IMR-90 (cell line): ENCODE data around the gene HSD17B3. TPM values are rescaled to one million over a fixed set of nuclear protein-coding genes. Genes with fewer than 3 reads are reported as not detected.

Source experiments
- ATAC-seq: fragments of 200-7000 bp; cut with Tn5 transposase; 2 replicates; pipeline ENCODE4 v1.9.1; 2020; ENCODE audit warnings: low read depth, mild to moderate bottlenecking, moderate library complexity
- BruUV-seq: library from RNA; stranded (reverse); fragments of 400-500 nt; replicated peaks from 2 replicates; lab custom pipeline; 2021; lab: Mats Ljungman, UMichigan
- CTCF ChIA-PET: fragments of 300-600 bp; formaldehyde crosslinking; extraction: SDS; loops from one replicate; lab custom pipeline; 2021; ENCODE audit warnings: antibody characterized with exemption; lab: Yijun Ruan, JAX
- POLR2A ChIA-PET: fragments of 300-600 bp; sonication (Branson Sonifier 250); formaldehyde crosslinking; loops from one replicate; lab custom pipeline; 2022; ENCODE audit warnings: antibody characterized with exemption; ENCODE audit not compliant: unreplicated experiment; lab: Charles Lee
- DNase-seq: peaks from one replicate; pipeline ENCODE4 v3.0.0; 2013
- H2AFZ ChIP-seq: replicated peaks from 2 replicates; pipeline ENCODE3; 2013; ENCODE audit warnings: low read length, mild to moderate bottlenecking; ENCODE audit not compliant: poor library complexity
- H2AK5ac ChIP-seq: 2 replicates; pipeline ENCODE4 v1.6.1; 2013; ENCODE audit warnings: low read depth, low read length, inconsistent platforms
- H2AK9ac ChIP-seq: replicated peaks from 2 replicates; pipeline ENCODE3; 2013; ENCODE audit warnings: mild to moderate bottlenecking, low read depth, low read length, moderate library complexity; ENCODE audit not compliant: poor library complexity
- H2BK120ac ChIP-seq: 2 replicates; pipeline ENCODE4 v1.6.1; 2013; ENCODE audit warnings: low read depth, low read length, inconsistent platforms
- H2BK15ac ChIP-seq: 3 replicates; pipeline ENCODE4 v1.6.1; 2013; ENCODE audit warnings: low read depth, low read length, inconsistent platforms
- H2BK20ac ChIP-seq: 2 replicates; pipeline ENCODE4 v1.6.1; 2013; ENCODE audit warnings: low read depth, mild to moderate bottlenecking, inconsistent platforms, low read length, moderate library complexity
- H2BK5ac ChIP-seq: 2 replicates; pipeline ENCODE4 v1.6.1; 2013; ENCODE audit warnings: mild to moderate bottlenecking, low read depth, low read length, inconsistent platforms; ENCODE audit not compliant: poor library complexity, severe bottlenecking
- H3K14ac ChIP-seq: replicated peaks from 2 replicates; pipeline ENCODE4 v1.6.1; 2013; ENCODE audit warnings: low read depth, low read length, inconsistent platforms
- H3K18ac ChIP-seq: 2 replicates; pipeline ENCODE4 v1.6.1; 2013; ENCODE audit warnings: low read depth, low read length, control low read depth
- H3K23ac ChIP-seq: 2 replicates; pipeline ENCODE4 v1.6.1; 2013; ENCODE audit warnings: low read depth, low read length, inconsistent platforms
- H3K27ac ChIP-seq: 2 replicates; pipeline ENCODE4 v1.5.1; 2013; ENCODE audit warnings: mild to moderate bottlenecking, control low read depth, low read length; ENCODE audit not compliant: insufficient read depth
- H3K27me3 ChIP-seq: 2 replicates; pipeline ENCODE4 v1.6.1; 2013; ENCODE audit warnings: low read length; ENCODE audit not compliant: control insufficient read depth, insufficient read depth
- H3K36me3 ChIP-seq: 2 replicates; pipeline ENCODE4 v1.6.1; 2013; ENCODE audit warnings: low read length, mixed read lengths; ENCODE audit not compliant: control insufficient read depth, insufficient read depth
- H3K4ac ChIP-seq: 2 replicates; pipeline ENCODE4 v1.6.1; 2013; ENCODE audit warnings: low read depth, low read length, inconsistent platforms
- H3K4me1 ChIP-seq: 2 replicates; pipeline ENCODE4 v1.6.1; 2013; ENCODE audit warnings: low read length, mixed read lengths; ENCODE audit not compliant: control insufficient read depth, insufficient read depth
- H3K4me2 ChIP-seq: 2 replicates; pipeline ENCODE4 v1.6.1; 2013; ENCODE audit warnings: low read depth, mild to moderate bottlenecking, control low read depth, low read length, moderate library complexity
- H3K4me3 ChIP-seq: 2 replicates; pipeline ENCODE4 v1.5.1; 2013; ENCODE audit warnings: low read depth, mild to moderate bottlenecking, control low read depth, low read length, moderate library complexity; ENCODE audit not compliant: insufficient read depth
- H3K56ac ChIP-seq: 2 replicates; pipeline ENCODE4 v1.6.1; 2013; ENCODE audit warnings: low read length, inconsistent platforms; ENCODE audit not compliant: insufficient read depth; ENCODE audit errors: extremely low read depth
- H3K79me1 ChIP-seq, 2 experiments: 2 replicates each; pipeline ENCODE4 v1.6.1; 2013; ENCODE audit warnings: low read length in 2 of 2, inconsistent platforms in 1 of 2, low read depth in 1 of 2
- H3K9ac ChIP-seq: 2 replicates; pipeline ENCODE4 v1.6.1; 2013; ENCODE audit warnings: low read depth, low read length, control low read depth
- H3K9me1 ChIP-seq: 2 replicates; pipeline ENCODE4 v1.6.1; 2013; ENCODE audit warnings: low read length, inconsistent platforms; ENCODE audit not compliant: insufficient read depth
- H3K9me3 ChIP-seq: 2 replicates; pipeline ENCODE4 v1.6.1; 2013; ENCODE audit warnings: low read length; ENCODE audit not compliant: control insufficient read depth, insufficient read depth
- H4K20me1 ChIP-seq: 2 replicates; pipeline ENCODE4 v1.6.1; 2013; ENCODE audit warnings: low read length, inconsistent platforms; ENCODE audit not compliant: insufficient read depth
- H4K5ac ChIP-seq: 2 replicates; pipeline ENCODE4 v1.6.1; 2013; ENCODE audit warnings: mild to moderate bottlenecking, low read depth, low read length, control low read depth
- H4K8ac ChIP-seq, 2 experiments: 2 replicates each; pipeline ENCODE4 v1.6.1; 2013; ENCODE audit warnings: low read depth in 2 of 2, low read length in 2 of 2, control low read depth in 1 of 2, inconsistent platforms in 1 of 2
- H4K91ac ChIP-seq: 2 replicates; pipeline ENCODE4 v1.6.1; 2013; ENCODE audit warnings: low read depth, low read length, inconsistent platforms; ENCODE audit not compliant: insufficient read depth
- BHLHE40 ChIP-seq: fragments of 150-350 bp; IDR thresholded peaks from 2 replicates; pipeline ENCODE4 v1.6.1; 2016; ENCODE audit warnings: mild to moderate bottlenecking, low read depth, low read length
- CEBPB ChIP-seq: IDR thresholded peaks from 2 replicates; pipeline ENCODE4 v1.6.1; 2012; ENCODE audit warnings: low read depth, low read length, improper control_type of control experiment
- CHD1 ChIP-seq: IDR thresholded peaks from 2 replicates; pipeline ENCODE4 v1.6.1; 2012; ENCODE audit warnings: low read depth, low read length, improper control_type of control experiment
- FOS ChIP-seq: fragments of 150-350 bp; IDR thresholded peaks from 2 replicates; pipeline ENCODE4 v1.6.1; 2016; ENCODE audit warnings: low read depth, low read length
- MAFK ChIP-seq: IDR thresholded peaks from 2 replicates; pipeline ENCODE4 v1.6.1; 2012; ENCODE audit warnings: low read depth, low read length, improper control_type of control experiment
- MAZ ChIP-seq: IDR thresholded peaks from 2 replicates; pipeline ENCODE4 v1.6.1; 2012; ENCODE audit warnings: low read depth, mild to moderate bottlenecking, low read length, improper control_type of control experiment, moderate library complexity, borderline replicate concordance
- MXI1 ChIP-seq: IDR thresholded peaks from 2 replicates; pipeline ENCODE4 v1.6.1; 2012; ENCODE audit warnings: low read depth, mild to moderate bottlenecking, low read length, moderate library complexity, borderline replicate concordance
- NFE2L2 ChIP-seq: fragments of 150-350 bp; IDR thresholded peaks from 2 replicates; pipeline ENCODE4 v1.6.1; 2016; ENCODE audit warnings: low read depth, mild to moderate bottlenecking, low read length
- POLR2A ChIP-seq: IDR thresholded peaks from 2 replicates; pipeline ENCODE4 v1.6.1; 2012; ENCODE audit warnings: mild to moderate bottlenecking, low read depth, low read length
- RAD21 ChIP-seq: IDR thresholded peaks from 2 replicates; pipeline ENCODE4 v1.6.1; 2012; ENCODE audit warnings: low read length, improper control_type of control experiment
- RCOR1 ChIP-seq: IDR thresholded peaks from 2 replicates; pipeline ENCODE4 v1.6.1; 2012; ENCODE audit warnings: mild to moderate bottlenecking, low read length, improper control_type of control experiment; ENCODE audit not compliant: insufficient replicate concordance
- RFX5 ChIP-seq: IDR thresholded peaks from 2 replicates; pipeline ENCODE4 v1.8.0; 2012; ENCODE audit warnings: low read depth, mild to moderate bottlenecking, low read length, moderate library complexity
- SMC3 ChIP-seq: fragments of 150-350 bp; IDR thresholded peaks from 2 replicates; pipeline ENCODE4 v1.6.1; 2016; ENCODE audit warnings: low read depth, mild to moderate bottlenecking, antibody characterized with exemption, low read length, moderate library complexity
- WGBS, 2 experiments: methylation state at CpG; one replicate each; pipeline versions ENCODE4 v1.1.5 to v1.1.7; 2013; ENCODE audit warnings: missing lambda C conversion rate in 2 of 2; ENCODE audit not compliant: insufficient read length in 1 of 2; ENCODE audit errors: extremely low coverage in 2 of 2; 5-methylcytosine and 5-hydroxymethylcytosine counted together
- dilution Hi-C: fragments of 300-500 bp; cut with HindIII; formaldehyde crosslinking; loops from one replicate; pipeline ENCODE4 v1.14.3; 2018; ENCODE audit warnings: low sequenced_read_pairs; ENCODE audit not compliant: unreplicated experiment
- in situ Hi-C: fragments of 300-500 bp; cut with MboI; formaldehyde crosslinking; loops from 3 replicates; pipeline ENCODE4 v1.14.3; 2019; ENCODE audit warnings: low sequenced_read_pairs, inconsistent platforms, mixed read lengths
- intact Hi-C: fragments of 100-400 bp; cut with micrococcal nuclease; formaldehyde crosslinking; loops from 2 replicates; pipeline ENCODE4 v1.10.0; 2022
- polyA plus RNA-seq, 3 experiments: library from polyadenylated mRNA; depleted of rRNA; stranded (reverse); fragments of >200 nt; gene quantifications; 2 replicates each; pipeline ENCODE4 v1.2.3, GENCODE V29; 2012; ENCODE audit warnings: low replicate concordance in 1 of 3
- total RNA-seq: library from RNA; depleted of rRNA; stranded (reverse); fragments of >200 nt; gene quantifications from 2 replicates; pipeline ENCODE4 v1.2.3, GENCODE V29; 2012
- TF ChIP-seq, protein P1 (sequence below): fragments of 150-350 bp; IDR thresholded peaks from 2 replicates; pipeline ENCODE4 v1.6.1; 2017; ENCODE audit warnings: mild to moderate bottlenecking, antibody characterized with exemption, low read length, low read depth
- TF ChIP-seq, protein P2 (sequence below): fragments of 150-350 bp; IDR thresholded peaks from 2 replicates; pipeline ENCODE4 v1.6.1; 2016; ENCODE audit warnings: low read depth, mild to moderate bottlenecking, low read length, moderate library complexity, borderline replicate concordance
- TF ChIP-seq, protein P3 (sequence below): conservative IDR thresholded peaks from 2 replicates; pipeline ENCODE4 v1.5.1; 2012; ENCODE audit warnings: mild to moderate bottlenecking, low read depth, low read length, improper control_type of control experiment

Gene HSD17B3
- total and polyA plus RNA-seq, 2 of the 4 experiments (the other 2 are of a cell fraction) = 0.18 TPM; not detected in 1

DNA sequence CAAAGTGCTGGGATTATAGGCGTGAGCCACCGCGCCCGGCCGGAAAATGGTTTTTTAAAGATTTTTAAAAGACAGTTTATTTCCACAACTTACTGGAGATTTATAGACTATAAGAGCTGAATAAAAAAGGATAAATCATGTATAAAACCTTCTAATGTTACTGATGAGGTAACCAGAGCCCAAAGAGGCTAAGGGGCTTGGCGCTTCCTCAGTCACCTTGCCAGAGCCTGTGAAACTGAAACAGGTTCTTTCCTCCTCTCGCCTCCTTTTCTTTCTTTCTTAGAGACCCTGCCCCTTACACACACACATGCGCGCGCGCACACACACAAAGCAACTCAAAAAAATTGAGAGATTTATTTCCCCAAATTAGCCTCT, 69.8 kb downstream of the HSD17B3 start:
- dilution Hi-C loops = no loop called here

More for the DNA sequence above, 69.8 kb downstream of the HSD17B3 start:
- Histone ChIP-seq H4K91ac (no peak overlapping the region), H3K36me3 (no peaks in the 10 kb centered on the region), H3K79me1 (no peaks in the 10 kb centered on the region), H2AK9ac (no peak overlapping the region), H3K9me1 (no peaks in the 10 kb centered on the region), H3K4me2 (no peak overlapping the region), H4K5ac (no peak overlapping the region), H3K27ac (no peak overlapping the region), H2AFZ (no peak overlapping the region), H3K9ac (no peak overlapping the region), H2BK15ac (no peak overlapping the region), H3K9me3 (peaks cover 4% of the 10 kb centered on the region), H4K8ac (no peak overlapping the region), H3K23ac (no peak overlapping the region), H3K18ac (no peak overlapping the region), H3K27me3 (peaks cover 12% of the 10 kb centered on the region), H3K4me1 (no peaks in the 10 kb centered on the region), H3K14ac (no peak overlapping the region), H3K4me3 (no peak overlapping the region), H2BK5ac (no peak overlapping the region), H3K4ac (no peak overlapping the region), H2AK5ac (no peak overlapping the region), H4K20me1 (no peaks in the 10 kb centered on the region), H2BK20ac (no peak overlapping the region), H3K56ac (no peak overlapping the region), H2BK120ac (no peak overlapping the region)
- intact Hi-C loops (loop anchor here (1.0 kb wide), 2 partner anchors 85 to 435 kb away; no protein-coding TSS in a partner anchor), in situ Hi-C loops (loop anchor here (10.0 kb wide), 1 partner anchor 443 kb away; no protein-coding TSS in a partner anchor)
- ChIA-PET POLR2A (no interaction called here), CTCF (interaction anchor here (0.6 to 2.2 kb wide), 9 partner anchors 11 to 434 kb away, joined by 3 to 8 read pairs (median 3); no protein-coding TSS in a partner anchor)
- no TSS peak for BruUV-seq
- WGBS, 2 experiments = 58% methylated on average over 2 of the region's 11 CpGs; no CpG with 5 or more reads in 1 of the 2 experiments
- TF ChIP-seq MAFK = no peak
- no peak for TF ChIP-seq NFE2L2
- no peak for TF ChIP-seq CHD1
- no peak for TF ChIP-seq POLR2A
- TF ChIP-seq RAD21 = no peak
- TF ChIP-seq CEBPB = no peak
- TF ChIP-seq, protein P1, sequence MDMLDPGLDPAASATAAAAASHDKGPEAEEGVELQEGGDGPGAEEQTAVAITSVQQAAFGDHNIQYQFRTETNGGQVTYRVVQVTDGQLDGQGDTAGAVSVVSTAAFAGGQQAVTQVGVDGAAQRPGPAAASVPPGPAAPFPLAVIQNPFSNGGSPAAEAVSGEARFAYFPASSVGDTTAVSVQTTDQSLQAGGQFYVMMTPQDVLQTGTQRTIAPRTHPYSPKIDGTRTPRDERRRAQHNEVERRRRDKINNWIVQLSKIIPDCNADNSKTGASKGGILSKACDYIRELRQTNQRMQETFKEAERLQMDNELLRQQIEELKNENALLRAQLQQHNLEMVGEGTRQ = no peak
- TF ChIP-seq, protein P2, sequence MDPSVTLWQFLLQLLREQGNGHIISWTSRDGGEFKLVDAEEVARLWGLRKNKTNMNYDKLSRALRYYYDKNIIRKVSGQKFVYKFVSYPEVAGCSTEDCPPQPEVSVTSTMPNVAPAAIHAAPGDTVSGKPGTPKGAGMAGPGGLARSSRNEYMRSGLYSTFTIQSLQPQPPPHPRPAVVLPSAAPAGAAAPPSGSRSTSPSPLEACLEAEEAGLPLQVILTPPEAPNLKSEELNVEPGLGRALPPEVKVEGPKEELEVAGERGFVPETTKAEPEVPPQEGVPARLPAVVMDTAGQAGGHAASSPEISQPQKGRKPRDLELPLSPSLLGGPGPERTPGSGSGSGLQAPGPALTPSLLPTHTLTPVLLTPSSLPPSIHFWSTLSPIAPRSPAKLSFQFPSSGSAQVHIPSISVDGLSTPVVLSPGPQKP = no peak
- no peak for TF ChIP-seq FOS
- TF ChIP-seq MXI1 = no peak
- TF ChIP-seq, protein P3, sequence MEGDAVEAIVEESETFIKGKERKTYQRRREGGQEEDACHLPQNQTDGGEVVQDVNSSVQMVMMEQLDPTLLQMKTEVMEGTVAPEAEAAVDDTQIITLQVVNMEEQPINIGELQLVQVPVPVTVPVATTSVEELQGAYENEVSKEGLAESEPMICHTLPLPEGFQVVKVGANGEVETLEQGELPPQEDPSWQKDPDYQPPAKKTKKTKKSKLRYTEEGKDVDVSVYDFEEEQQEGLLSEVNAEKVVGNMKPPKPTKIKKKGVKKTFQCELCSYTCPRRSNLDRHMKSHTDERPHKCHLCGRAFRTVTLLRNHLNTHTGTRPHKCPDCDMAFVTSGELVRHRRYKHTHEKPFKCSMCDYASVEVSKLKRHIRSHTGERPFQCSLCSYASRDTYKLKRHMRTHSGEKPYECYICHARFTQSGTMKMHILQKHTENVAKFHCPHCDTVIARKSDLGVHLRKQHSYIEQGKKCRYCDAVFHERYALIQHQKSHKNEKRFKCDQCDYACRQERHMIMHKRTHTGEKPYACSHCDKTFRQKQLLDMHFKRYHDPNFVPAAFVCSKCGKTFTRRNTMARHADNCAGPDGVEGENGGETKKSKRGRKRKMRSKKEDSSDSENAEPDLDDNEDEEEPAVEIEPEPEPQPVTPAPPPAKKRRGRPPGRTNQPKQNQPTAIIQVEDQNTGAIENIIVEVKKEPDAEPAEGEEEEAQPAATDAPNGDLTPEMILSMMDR = no peak
- TF ChIP-seq MAZ = no peak
- TF ChIP-seq RCOR1 = no peak
- TF ChIP-seq BHLHE40 = no peak
- no peak for TF ChIP-seq RFX5
- TF ChIP-seq SMC3 = no peak
- ATAC-seq (no peak), DNase-seq (no peak)
